ENCODE measurements around the gene MACO1.
"Not testable (repeated sequence)": the region's sequence is repeated elsewhere in the genome, so short reads cannot be mapped to it uniquely, and the experiment has no call there.

MACO1 gene

GRCh38 chr1:25420715-25421114, 10.0 kb upstream of the MACO1 start, which contains the start of gene RHCE:
RHCE (minus strand) TSS chr1:25420825; CDS start chr1:25420786, 39 bp downstream.
- TF ChIP-seq POLR2A (IDR thresholded peaks at IDR 0.05; ENCODE audit: low read length): peak; percentile 67

GRCh38 chr1:25423206-25423605, 7.5 kb upstream of the MACO1 start:
- not testable (repeated sequence) for DNase-seq

More at GRCh38 chr1:25420715-25421114, 10.0 kb upstream of the MACO1 start, which contains the start of gene RHCE:
- DNase-seq: peak; percentile 85 to 95

- no peak for DNase-seq
Measured at GRCh38 chr1:25425098-25426085, 5.3 kb upstream of the MACO1 start.

GRCh38 chr1:25427696-25428095, 3.0 kb upstream of the MACO1 start:
- peak in 1 of 2 experiments; percentile 36 for DNase-seq
- TF ChIP-seq POLR2A (IDR thresholded peaks at IDR 0.05; ENCODE audit: low read length) (no peak), GATA1 (IDR thresholded peaks at IDR 0.05; ENCODE audit: low read depth, low read length) (no peak)

More at GRCh38 chr1:25425098-25426085, 5.3 kb upstream of the MACO1 start:
- TF ChIP-seq GATA1 (IDR thresholded peaks at IDR 0.05; ENCODE audit: low read depth, low read length) (no peak), POLR2A (IDR thresholded peaks at IDR 0.05; ENCODE audit: low read length) (no peak)

GRCh38 chr1:25428475-25429166, 2.1 kb upstream of the MACO1 start:
- TF ChIP-seq GATA1 (IDR thresholded peaks at IDR 0.05; ENCODE audit: low read depth, low read length) (no peak), POLR2A (IDR thresholded peaks at IDR 0.05; ENCODE audit: low read length) (no peak)
- peak in 1 of 2 experiments; percentile 64 for DNase-seq

- no peak for TF ChIP-seq POLR2A (IDR thresholded peaks at IDR 0.05; ENCODE audit: low read length)
- no peak for TF ChIP-seq GATA1 (IDR thresholded peaks at IDR 0.05; ENCODE audit: low read depth, low read length)
- peak in 1 of 2 experiments; percentile 85 for DNase-seq
Measured at GRCh38 chr1:25430967-25431881, 527 bp downstream of the MACO1 start.

GRCh38 chr1:25431955-25432719, 1.4 kb downstream of the MACO1 start:
- TF ChIP-seq POLR2A (IDR thresholded peaks at IDR 0.05; ENCODE audit: low read length) (peak; percentile 8), GATA1 (IDR thresholded peaks at IDR 0.05; ENCODE audit: low read depth, low read length) (no peak)
- DNase-seq: peak in 1 of 2 experiments; percentile 70

GRCh38 chr1:25432749-25433388, 2.2 kb downstream of the MACO1 start:
- TF ChIP-seq GATA1 (IDR thresholded peaks at IDR 0.05; ENCODE audit: low read depth, low read length) (no peak), POLR2A (IDR thresholded peaks at IDR 0.05; ENCODE audit: low read length) (no peak)
- peak in 1 of 2 experiments; percentile 54 for DNase-seq

GRCh38 chr1:25433389-25434186, 2.9 kb downstream of the MACO1 start:
- TF ChIP-seq POLR2A (IDR thresholded peaks at IDR 0.05; ENCODE audit: low read length) (no peak), GATA1 (IDR thresholded peaks at IDR 0.05; ENCODE audit: low read depth, low read length) (no peak)
- peak in 1 of 2 experiments; percentile 28 for DNase-seq

GRCh38 chr1:25435397-25436108, 4.9 kb downstream of the MACO1 start:
- peak in 1 of 2 experiments; percentile 38 for DNase-seq
- no peak for TF ChIP-seq GATA1 (IDR thresholded peaks at IDR 0.05; ENCODE audit: low read depth, low read length)
- TF ChIP-seq POLR2A (IDR thresholded peaks at IDR 0.05; ENCODE audit: low read length): no peak

- TF ChIP-seq POLR2A (IDR thresholded peaks at IDR 0.05; ENCODE audit: low read length): no peak
- DNase-seq: no peak
Measured at GRCh38 chr1:25437672-25438071, 7.0 kb downstream of the MACO1 start.
